H9 (cell line): ENCODE measurements around the gene GFER. TPM values are rescaled to one million over a fixed set of nuclear protein-coding genes. Genes with fewer than 3 reads are reported as not detected.

ENCODE experiments used
- DNase-seq: peaks from one replicate; pipeline ENCODE4 v3.0.0-alpha.2; 2017
- H2AFZ ChIP-seq: one replicate; pipeline ENCODE4 v1.6.1; 2013; ENCODE audit warnings: mild to moderate bottlenecking, low read length, control low read depth, moderate library complexity
- H2AK5ac ChIP-seq: 2 replicates; pipeline ENCODE4 v1.6.1; 2013; ENCODE audit warnings: low read length, control low read depth, mixed read lengths; ENCODE audit not compliant: insufficient read length
- H2BK120ac ChIP-seq: one replicate; pipeline ENCODE4 v1.6.1; 2013; ENCODE audit warnings: low read depth, mild to moderate bottlenecking, low read length, control low read depth, inconsistent platforms; ENCODE audit not compliant: poor library complexity, severe bottlenecking
- H2BK12ac ChIP-seq: 2 replicates; pipeline ENCODE4 v1.6.1; 2013; ENCODE audit warnings: low read length, control low read depth, mixed read lengths, low read depth; ENCODE audit not compliant: insufficient read length
- H2BK15ac ChIP-seq: 2 replicates; pipeline ENCODE4 v1.6.1; 2013; ENCODE audit warnings: low read depth, low read length, control low read depth
- H2BK20ac ChIP-seq: one replicate; pipeline ENCODE4 v1.6.1; 2013; ENCODE audit warnings: low read depth, mild to moderate bottlenecking, low read length, control low read depth, inconsistent platforms; ENCODE audit not compliant: poor library complexity, severe bottlenecking
- H2BK5ac ChIP-seq: 2 replicates; pipeline ENCODE4 v1.6.1; 2013; ENCODE audit warnings: low read length, control low read depth, mixed read lengths; ENCODE audit not compliant: insufficient read length
- H3K14ac ChIP-seq: 2 replicates; pipeline ENCODE4 v1.6.1; 2013; ENCODE audit warnings: low read length, control low read depth; ENCODE audit not compliant: insufficient read depth
- H3K18ac ChIP-seq: 2 replicates; pipeline ENCODE4 v1.6.1; 2013; ENCODE audit warnings: low read depth, mild to moderate bottlenecking, mixed read lengths, low read length, control low read depth; ENCODE audit not compliant: insufficient read length
- H3K23ac ChIP-seq: 2 replicates; pipeline ENCODE4 v1.6.1; 2013; ENCODE audit warnings: low read length, control low read depth, mixed read lengths, low read depth; ENCODE audit not compliant: insufficient read length
- H3K23me2 ChIP-seq: 2 replicates; pipeline ENCODE4 v1.6.1; 2013; ENCODE audit warnings: low read depth, mild to moderate bottlenecking, mixed read lengths, low read length, control low read depth; ENCODE audit not compliant: insufficient read length, poor library complexity, severe bottlenecking
- H3K27ac ChIP-seq: 2 replicates; pipeline ENCODE4 v1.5.1; 2013; ENCODE audit warnings: low read length, control low read depth, mixed read lengths, low read depth; ENCODE audit not compliant: insufficient read length
- H3K27me3 ChIP-seq: 2 replicates; pipeline ENCODE4 v1.6.1; 2013; ENCODE audit warnings: low read length, control low read depth, inconsistent platforms; ENCODE audit not compliant: insufficient read depth
- H3K4ac ChIP-seq: 2 replicates; pipeline ENCODE4 v1.6.1; 2013; ENCODE audit warnings: low read depth, mild to moderate bottlenecking, control low read depth, inconsistent platforms, low read length, moderate library complexity
- H3K4me1 ChIP-seq: 2 replicates; pipeline ENCODE4 v1.6.1; 2013; ENCODE audit warnings: low read length, control low read depth, inconsistent platforms; ENCODE audit not compliant: insufficient read depth
- H3K4me2 ChIP-seq: 2 replicates; pipeline ENCODE4 v1.6.1; 2013; ENCODE audit warnings: low read length, control low read depth, mixed read lengths; ENCODE audit not compliant: insufficient read length, insufficient read depth
- H3K56ac ChIP-seq: 2 replicates; pipeline ENCODE4 v1.6.1; 2013; ENCODE audit warnings: low read depth, mild to moderate bottlenecking, mixed read lengths, low read length, control low read depth; ENCODE audit not compliant: insufficient read length
- H3K79me1 ChIP-seq: 2 replicates; pipeline ENCODE4 v1.6.1; 2013; ENCODE audit warnings: low read depth, mild to moderate bottlenecking, moderate library complexity, low read length, control low read depth, inconsistent platforms; ENCODE audit not compliant: insufficient read depth, poor library complexity, severe bottlenecking
- H3K79me2 ChIP-seq: 2 replicates; pipeline ENCODE4 v1.6.1; 2013; ENCODE audit warnings: low read length, control low read depth, inconsistent platforms; ENCODE audit not compliant: insufficient read depth
- H3K9ac ChIP-seq: 2 replicates; pipeline ENCODE4 v1.6.1; 2013; ENCODE audit warnings: low read length, control low read depth, mixed read lengths; ENCODE audit not compliant: insufficient read length; ENCODE audit errors: extremely low read depth
- H3K9me3 ChIP-seq: one replicate; pipeline ENCODE4 v1.6.1; 2013; ENCODE audit warnings: low read depth, low read length, inconsistent platforms; ENCODE audit not compliant: control insufficient read depth
- H3T11ph ChIP-seq: one replicate; pipeline ENCODE4 v1.6.1; 2013; ENCODE audit warnings: mild to moderate bottlenecking, low read length, control low read depth, inconsistent platforms
- H4K20me1 ChIP-seq: one replicate; pipeline ENCODE4 v1.6.1; 2013; ENCODE audit not compliant: control insufficient read depth, insufficient read length, insufficient read depth
- H4K5ac ChIP-seq: 2 replicates; pipeline ENCODE4 v1.6.1; 2013; ENCODE audit warnings: low read depth, mild to moderate bottlenecking, mixed read lengths, low read length, control low read depth; ENCODE audit not compliant: insufficient read length
- H4K8ac ChIP-seq: replicated peaks from 2 replicates; pipeline ENCODE4 v1.6.1; 2013; ENCODE audit warnings: low read length, control low read depth, mixed read lengths, low read depth; ENCODE audit not compliant: insufficient read length
- H4K91ac ChIP-seq: 2 replicates; pipeline ENCODE4 v1.6.1; 2013; ENCODE audit warnings: low read depth, mild to moderate bottlenecking, moderate library complexity, mixed read lengths, low read length, control low read depth; ENCODE audit not compliant: insufficient read length
- H3K27ac Mint-ChIP-seq, 3 experiments: 2 replicates in 2 of 3; 3 replicates in 1 of 3; pipeline ENCODE4 v1.8.0; 2020 to 2021; ENCODE audit warnings: mixed read lengths in 3 of 3, mild to moderate bottlenecking in 1 of 3, moderate library complexity in 1 of 3
- H3K27me3 Mint-ChIP-seq: 2 replicates; pipeline ENCODE4 v1.8.0; 2021; ENCODE audit warnings: low read depth, mild to moderate bottlenecking, moderate library complexity, mixed read lengths
- H3K36me3 Mint-ChIP-seq, 3 experiments: 2 replicates in 2 of 3; 3 replicates in 1 of 3; pipeline ENCODE4 v1.8.0; 2020 to 2021; ENCODE audit warnings: low read depth in 3 of 3, mixed read lengths in 3 of 3; ENCODE audit not compliant: insufficient read depth in 1 of 3
- H3K4me1 Mint-ChIP-seq, 2 experiments: 2 replicates each; pipeline ENCODE4 v1.8.0; 2020; ENCODE audit warnings: mixed read lengths in 2 of 2
- H3K4me3 Mint-ChIP-seq, 2 experiments: 2 replicates in 1 of 2; 3 replicates in 1 of 2; pipeline ENCODE4 v1.8.0; 2020 to 2021; ENCODE audit warnings: mild to moderate bottlenecking in 2 of 2, mixed read lengths in 2 of 2, moderate library complexity in 1 of 2
- H3K9me3 Mint-ChIP-seq, 2 experiments: 2 replicates in 1 of 2; 3 replicates in 1 of 2; pipeline ENCODE4 v1.8.0; 2020; ENCODE audit warnings: mild to moderate bottlenecking in 2 of 2, mixed read lengths in 2 of 2, moderate library complexity in 1 of 2
- CTCF ChIP-seq: fragments of 200-600 bp; sonication (generic); conservative IDR thresholded peaks from 3 replicates; pipeline ENCODE4 v1.8.0; 2021; ENCODE audit warnings: antibody characterized with exemption, mild to moderate bottlenecking
- WGBS: extraction: QIAGEN DNeasy Blood & Tissue Kit; methylation state at CpG from one replicate; pipeline ENCODE4 v1.1.7; 2013; ENCODE audit warnings: missing lambda C conversion rate, low lambda C conversion rate, mixed read lengths; ENCODE audit not compliant: insufficient read length; ENCODE audit errors: extremely low coverage; 5-methylcytosine and 5-hydroxymethylcytosine counted together
- total RNA-seq: library from RNA; stranded (reverse); gene quantifications from 2 replicates; pipeline ENCODE4 v1.2.1, GENCODE V29; 2021

Gene GFER
- total RNA-seq, 1 experiment from 2014 or later, result 49.1 TPM

- Mint-ChIP-seq H3K4me3 (peak within 1 kb of the TSS; percentile 95 to 97), H3K27ac (peak within 1 kb of the TSS in 2 of 3 experiments; percentile 88 to 97; a peak in 2 of 7 replicates), H3K27me3 (peaks cover 2% of the 10 kb centered on the region), H3K36me3 (peaks cover 27 to 30% (median 28%) of the 10 kb centered on the region in 3 experiments), H3K4me1 (peaks cover 19 to 38% of the 10 kb centered on the region in 2 experiments), H3K9me3 (peaks cover 0 to 3% of the 10 kb centered on the region in 2 experiments; a peak in 3 of 5 replicates)
- no peak within 1 kb of the TSS for H2BK120ac ChIP-seq
- H4K8ac ChIP-seq, result no peak within 1 kb of the TSS
- no peak within 1 kb of the TSS for H4K5ac ChIP-seq
- H3K14ac ChIP-seq, result no peak within 1 kb of the TSS
- no peak within 1 kb of the TSS for H2AFZ ChIP-seq
- H4K91ac ChIP-seq, result no peak within 1 kb of the TSS
- H3K4me1 ChIP-seq, result no peaks in the 10 kb centered on the region
- no peaks in the 10 kb centered on the region for H3K27me3 ChIP-seq
- H2BK20ac ChIP-seq, result no peak within 1 kb of the TSS
- no CpG with 5 or more reads among the region's 6 CpGs for WGBS
- H3K79me2 ChIP-seq, result peaks cover 18% of the 10 kb centered on the region
- no peak for DNase-seq
- no peak within 1 kb of the TSS for H2BK5ac ChIP-seq
- no peaks in the 10 kb centered on the region for H4K20me1 ChIP-seq
- peaks cover 14% of the 10 kb centered on the region for H3K23me2 ChIP-seq
- no peak within 1 kb of the TSS for H2BK15ac ChIP-seq
- no peak within 1 kb of the TSS for H3T11ph ChIP-seq
- H2AK5ac ChIP-seq, result no peak within 1 kb of the TSS
- no peak within 1 kb of the TSS for H2BK12ac ChIP-seq
- no peak within 1 kb of the TSS for H3K4ac ChIP-seq
- no peak for TF ChIP-seq CTCF
- H3K4me2 ChIP-seq, result peak within 1 kb of the TSS; percentile 97
- no peaks in the 10 kb centered on the region for H3K79me1 ChIP-seq
- no peaks in the 10 kb centered on the region for H3K9me3 ChIP-seq
- no peak within 1 kb of the TSS for H3K23ac ChIP-seq
- no peak within 1 kb of the TSS for H3K27ac ChIP-seq
- H3K9ac ChIP-seq, result peak within 1 kb of the TSS; percentile 88
- no peak within 1 kb of the TSS for H3K56ac ChIP-seq
- no peak within 1 kb of the TSS for H3K18ac ChIP-seq
Measured at GRCh38 chr16:1966460-1966859, 17.5 kb upstream of the GFER start, which contains the start of gene RNF151. Gene RNF151 (plus strand): TSS chr16:1966856. CDS start chr16:1966882, 26 bp downstream.
